ENCODE results near the gene SLC22A4.

- no peak for TF ChIP-seq EZH2 (IDR thresholded peaks at IDR 0.05)
- TF ChIP-seq CTCF (IDR thresholded peaks at IDR 0.05), result no peak
These were observed 76.9 kb downstream of the SLC22A4 start for GRCh38 chr5:132370971-132371602.
